GM18858 (cell line): ENCODE measurements around the gene AMZ1.
"Not testable (repeated sequence)": the region's sequence is repeated elsewhere in the genome, so short reads cannot be mapped to it uniquely, and the experiment has no call there.

Experiments
- ATAC-seq: cut with Tn5 transposase; IDR thresholded peaks from one replicate; pipeline ENCODE4 v1.9.1; 2021; ENCODE audit not compliant: unreplicated experiment

The AMZ1 gene

GRCh38 chr7:2666588-2667250 lies 21.3 kb upstream of the AMZ1 start:
- no peak for ATAC-seq

- ATAC-seq, result no peak
These were observed 20.2 kb upstream of the AMZ1 start for GRCh38 chr7:2667843-2668242.

GRCh38 chr7:2668401-2668800 lies 19.6 kb upstream of the AMZ1 start:
- no peak for ATAC-seq

- no peak for ATAC-seq
These were observed 17.8 kb upstream of the AMZ1 start for GRCh38 chr7:2670171-2670570.

- no peak for ATAC-seq
These were observed 17.1 kb upstream of the AMZ1 start for GRCh38 chr7:2670720-2671391.

GRCh38 chr7:2673214-2673613 lies 14.8 kb upstream of the AMZ1 start:
- not testable (repeated sequence) for ATAC-seq

GRCh38 chr7:2673934-2674333 lies 14.1 kb upstream of the AMZ1 start:
- no peak for ATAC-seq

- ATAC-seq, result no peak
These were observed 12.7 kb upstream of the AMZ1 start for GRCh38 chr7:2675256-2675764.

- ATAC-seq, result not testable (repeated sequence)
These were observed 11.4 kb upstream of the AMZ1 start for GRCh38 chr7:2676576-2676975.

GRCh38 chr7:2678454-2678853 lies 9.5 kb upstream of the AMZ1 start:
- ATAC-seq, result not testable (repeated sequence)

GRCh38 chr7:2679135-2680127 lies 8.6 kb upstream of the AMZ1 start:
- not testable (repeated sequence) for ATAC-seq

GRCh38 chr7:2680256-2680655 lies 7.7 kb upstream of the AMZ1 start:
- ATAC-seq, result no peak

- no peak for ATAC-seq
These were observed 7.1 kb upstream of the AMZ1 start for GRCh38 chr7:2680792-2681490.

- no peak for ATAC-seq
These were observed 5.8 kb upstream of the AMZ1 start for GRCh38 chr7:2681929-2682799.

GRCh38 chr7:2684501-2684900 lies 3.5 kb upstream of the AMZ1 start:
- ATAC-seq, result no peak

GRCh38 chr7:2686101-2686500 lies 1.9 kb upstream of the AMZ1 start:
- ATAC-seq, result no peak

- no peak for ATAC-seq
These were observed 598 bp upstream of the AMZ1 start for GRCh38 chr7:2687338-2687869.

- ATAC-seq, result peak; percentile 89
These were observed 674 bp downstream of the AMZ1 start for GRCh38 chr7:2688409-2689342.
